A549 (cell line): Measurements from ENCODE around the gene DCAF8. TPM values are rescaled to one million over a fixed set of nuclear protein-coding genes. Genes with fewer than 3 reads are reported as not detected.
A peak's percentile ranks its signal among the peaks of the same experiment; 100 is the strongest.

Experiments used
- ATAC-seq, 2 experiments: fragments of 200-7000 bp in 1 of 2; fragments of >200 bp in 1 of 2; cut with Nextera tagmentation in 1 of 2; cut with Tn5 transposase in 1 of 2; 3 replicates each; pipeline versions ENCODE4 v1.8.0 to v1.9.1; 2018 to 2020; ENCODE audit warnings: mild to moderate bottlenecking in 1 of 2, moderate library complexity in 1 of 2
- CTCF ChIA-PET: fragments of 300-600 bp; sonication (Branson Sonifier 250); formaldehyde crosslinking; extraction: SDS; loops from one replicate; lab custom pipeline; 2021; ENCODE audit warnings: antibody characterized with exemption, inconsistent platforms; lab: Yijun Ruan, JAX
- POLR2A ChIA-PET: fragments of 350-600 bp; formaldehyde crosslinking; extraction: SDS; loops from one replicate; lab custom pipeline; 2021; ENCODE audit warnings: antibody characterized with exemption, inconsistent platforms; lab: Yijun Ruan, JAX
- DNase-seq, 2 experiments: peaks; one replicate each; pipeline versions ENCODE4 v3.0.0 to v3.0.0-alpha.2; 2011 to 2016; ENCODE audit warnings: low read depth in 1 of 2, low spot score in 1 of 2
- FAIRE-seq: peaks from 2 replicates; lab custom pipeline; 2011; peaks lifted over from hg19 to GRCh38; lab: Jason Lieb, UNC
- H3K27ac ChIP-seq, 2 experiments: fragments of >200 bp; sonication (Bioruptor Twin); formaldehyde crosslinking; 3 replicates each; pipeline ENCODE4 v1.5.1; 2016 to 2017
- H3K4me1 ChIP-seq: fragments of >200 bp; sonication (Bioruptor Twin); formaldehyde crosslinking; 3 replicates; pipeline ENCODE4 v1.6.1; 2016
- H3K4me2 ChIP-seq: fragments of >200 bp; sonication (Bioruptor Twin); formaldehyde crosslinking; 3 replicates; pipeline ENCODE4 v1.6.1; 2016
- H3K4me3 ChIP-seq: fragments of >200 bp; sonication (Bioruptor Twin); formaldehyde crosslinking; 3 replicates; pipeline ENCODE4 v1.5.1; 2016
- H3K9me3 ChIP-seq: fragments of >200 bp; sonication (Bioruptor Twin); formaldehyde crosslinking; 3 replicates; pipeline ENCODE4 v1.6.1; 2016
- ATOH8 ChIP-seq: fragments of 250-450 bp; sonication (Bioruptor Pico); IDR thresholded peaks from 2 replicates; pipeline ENCODE4 v1.5.0; 2020; ENCODE audit warnings: low read depth, mild to moderate bottlenecking, moderate library complexity
- CBX8 ChIP-seq: fragments of 200-600 bp; sonication (generic); IDR thresholded peaks from 2 replicates; pipeline ENCODE4 v1.6.1; 2016
- CHD4 ChIP-seq: fragments of 200-600 bp; sonication (generic); IDR thresholded peaks from 2 replicates; pipeline ENCODE4 v1.6.1; 2016; ENCODE audit warnings: antibody characterized with exemption, mild to moderate bottlenecking, borderline replicate concordance
- EHMT2 ChIP-seq: fragments of 200-600 bp; sonication (generic); IDR thresholded peaks from 2 replicates; pipeline ENCODE4 v1.6.1; 2016; ENCODE audit warnings: antibody characterized with exemption, low read depth, mild to moderate bottlenecking, moderate library complexity
- FOXS1 ChIP-seq: fragments of 250-450 bp; sonication (Bioruptor Pico); IDR thresholded peaks from 2 replicates; pipeline ENCODE4 v1.5.0; 2020; ENCODE audit warnings: mild to moderate bottlenecking, moderate library complexity
- GATA3 ChIP-seq: IDR thresholded peaks from 2 replicates; pipeline ENCODE4 v1.6.1; 2012; ENCODE audit warnings: borderline replicate concordance
- HEYL ChIP-seq: fragments of 250-450 bp; sonication (Bioruptor Pico); IDR thresholded peaks from 2 replicates; pipeline ENCODE4 v1.8.0; 2021; ENCODE audit warnings: mild to moderate bottlenecking, moderate library complexity
- HOXA7 ChIP-seq: fragments of 250-450 bp; sonication (Bioruptor Pico); IDR thresholded peaks from 2 replicates; pipeline ENCODE4 v1.5.0; 2020; ENCODE audit warnings: mild to moderate bottlenecking, moderate library complexity
- HOXB13 ChIP-seq: fragments of 250-450 bp; sonication (Bioruptor Pico); IDR thresholded peaks from 2 replicates; pipeline ENCODE4 v1.5.0; 2020; ENCODE audit warnings: low read depth, mild to moderate bottlenecking, moderate library complexity
- HOXB5 ChIP-seq: fragments of 250-450 bp; sonication (Bioruptor Pico); IDR thresholded peaks from 2 replicates; pipeline ENCODE4 v1.5.0; 2020; ENCODE audit warnings: mild to moderate bottlenecking, moderate library complexity
- JUNB ChIP-seq: fragments of >200 bp; sonication (Bioruptor Twin); formaldehyde crosslinking; IDR thresholded peaks from 2 replicates; pipeline ENCODE4 v1.6.1; 2016
- MAFK ChIP-seq: fragments of 450-650 bp; IDR thresholded peaks from 2 replicates; pipeline ENCODE4 v1.6.1; 2014; ENCODE audit not compliant: partially characterized antibody
- MAZ ChIP-seq: fragments of 150-350 bp; IDR thresholded peaks from 2 replicates; pipeline ENCODE4 v1.6.1; 2014; ENCODE audit warnings: antibody characterized with exemption, low read depth, low read length, borderline replicate concordance
- NFE2L2 ChIP-seq: fragments of 150-350 bp; conservative IDR thresholded peaks from 2 replicates; pipeline ENCODE4 v1.6.1; 2014; ENCODE audit warnings: low read length
- NR3C1 ChIP-seq: fragments of >200 bp; sonication (Bioruptor Twin); formaldehyde crosslinking; IDR thresholded peaks from 3 replicates; pipeline ENCODE4 v1.6.1; 2017
- POLR2A ChIP-seq: IDR thresholded peaks from 2 replicates; pipeline ENCODE4 v1.6.1; 2012; ENCODE audit warnings: mild to moderate bottlenecking, low read length
- POLR2AphosphoS2 ChIP-seq: conservative IDR thresholded peaks from 2 replicates; pipeline ENCODE4 v1.6.1; 2012; ENCODE audit warnings: low read length, improper control_type of control experiment, inconsistent platforms
- RARB ChIP-seq: fragments of 250-450 bp; sonication (Bioruptor Pico); IDR thresholded peaks from 2 replicates; pipeline ENCODE4 v1.8.0; 2021; ENCODE audit warnings: mild to moderate bottlenecking, moderate library complexity
- RCOR1 ChIP-seq: fragments of 150-350 bp; IDR thresholded peaks from 2 replicates; pipeline ENCODE4 v1.6.1; 2014; ENCODE audit warnings: antibody characterized with exemption, low read length, low read depth
- REST ChIP-seq: fragments of 200-600 bp; sonication (generic); IDR thresholded peaks from 2 replicates; pipeline ENCODE4 v1.6.1; 2016; ENCODE audit warnings: antibody characterized with exemption, mild to moderate bottlenecking, moderate library complexity
- RNF2 ChIP-seq: fragments of 200-600 bp; sonication (generic); IDR thresholded peaks from 2 replicates; pipeline ENCODE4 v1.6.1; 2016; ENCODE audit warnings: low read depth, mild to moderate bottlenecking, antibody characterized with exemption, moderate library complexity, borderline replicate concordance
- SREBF2 ChIP-seq: fragments of 450-650 bp; IDR thresholded peaks from 2 replicates; pipeline ENCODE4 v1.6.1; 2014; ENCODE audit warnings: mild to moderate bottlenecking, moderate library complexity
- ZC3H11A ChIP-seq: fragments of 450-650 bp; IDR thresholded peaks from 2 replicates; pipeline ENCODE4 v1.6.1; 2014; ENCODE audit warnings: antibody characterized with exemption, mild to moderate bottlenecking
- ZFP36 ChIP-seq: fragments of 450-650 bp; IDR thresholded peaks from 2 replicates; pipeline ENCODE4 v1.6.1; 2014; ENCODE audit warnings: borderline replicate concordance; ENCODE audit not compliant: partially characterized antibody
- ZNF302 ChIP-seq: fragments of 250-450 bp; sonication (Bioruptor Pico); IDR thresholded peaks from 2 replicates; pipeline ENCODE4 v1.9.0; 2021; ENCODE audit warnings: inconsistent platforms, mild to moderate bottlenecking, moderate library complexity
- WGBS: methylation state at CpG from one replicate; pipeline ENCODE4 v1.1.6; 2017; ENCODE audit errors: missing lambda C conversion rate; 5-methylcytosine and 5-hydroxymethylcytosine counted together
- polyA plus RNA-seq, 4 experiments: library from polyadenylated mRNA; depleted of rRNA in 3 of 4; stranded (reverse); fragments of >200 nt; fragmentation: RNase III in 1 of 4; extraction: RNeasy Plus Mini Kit Qiagen cat#74134 plus additional on column Dnase treatment in 1 of 4; gene quantifications; 2 replicates in 3 of 4; 3 replicates in 1 of 4; pipeline ENCODE4 v1.2.3, GENCODE V29; 2011 to 2017
- TF ChIP-seq, protein P1 (sequence below): fragments of 250-450 bp; sonication (Bioruptor Pico); IDR thresholded peaks from 2 replicates; pipeline ENCODE4 v1.5.0; 2021; ENCODE audit warnings: mild to moderate bottlenecking, moderate library complexity, borderline replicate concordance
- TF ChIP-seq, protein P2 (sequence below): IDR thresholded peaks from 2 replicates; pipeline ENCODE4 v1.6.1; 2012; ENCODE audit warnings: low read depth, borderline replicate concordance

Gene DCAF8
- polyA plus RNA-seq, 2 of the 4 experiments (the other 2 are of a cell fraction), result 69.8 to 113 TPM

DNA sequence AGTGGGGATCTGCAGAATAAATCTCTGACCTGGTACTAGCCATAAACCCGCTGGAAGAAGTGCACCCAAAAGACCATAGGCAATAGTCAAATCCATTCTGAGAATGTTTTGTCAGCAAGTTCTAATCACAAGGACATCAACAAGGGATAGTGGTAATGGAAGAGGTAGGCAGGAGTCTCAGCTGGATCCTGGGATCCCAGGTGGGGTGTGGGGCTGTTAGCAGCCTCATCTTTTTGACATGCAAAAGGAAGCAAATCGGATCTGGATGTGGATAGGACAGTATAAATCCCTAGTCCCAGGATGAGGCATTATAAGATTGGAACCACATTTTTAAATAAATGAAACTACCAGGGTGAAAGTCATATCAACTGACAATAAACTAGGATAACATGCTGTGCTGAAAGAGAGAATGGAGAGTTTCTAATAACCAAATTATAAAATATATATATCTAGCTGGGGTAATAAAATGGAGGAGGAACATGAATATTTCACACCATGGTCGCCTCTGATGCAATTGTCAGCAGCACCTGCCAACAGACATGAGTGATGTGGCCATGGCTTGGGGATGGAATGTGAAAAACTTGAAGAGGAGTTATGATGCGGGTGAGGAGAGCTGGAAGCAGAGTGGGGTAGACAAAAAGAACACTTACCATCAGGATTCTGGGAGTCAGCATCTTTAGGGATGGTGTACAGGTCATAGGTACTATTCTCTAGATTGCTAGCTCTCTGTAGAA is 46.3 kb upstream of the DCAF8 start:
- POLR2A ChIA-PET, result no interaction called here

GRCh38 chr1:160307118-160307791 is 44.9 kb upstream of the DCAF8 start:
- ATAC-seq, result no peak
- CTCF ChIA-PET, result interaction anchor here (0.7 to 9.4 kb wide), 4 partner anchors 16 to 261 kb away, joined by 3 to 83 read pairs (median 3); no protein-coding TSS in a partner anchor

More for the DNA sequence above, 46.3 kb upstream of the DCAF8 start:
- CTCF ChIA-PET, result interaction anchor here (1.3 to 9.4 kb wide), 3 partner anchors 15 to 47 kb away, joined by 3 to 83 read pairs (median 4); no protein-coding TSS in a partner anchor
- no peak for TF ChIP-seq SREBF2
- TF ChIP-seq HOXA7 (CRISPR knock-in tag), result no peak
- no peak for TF ChIP-seq HEYL (CRISPR knock-in tag)
- TF ChIP-seq, protein P1, sequence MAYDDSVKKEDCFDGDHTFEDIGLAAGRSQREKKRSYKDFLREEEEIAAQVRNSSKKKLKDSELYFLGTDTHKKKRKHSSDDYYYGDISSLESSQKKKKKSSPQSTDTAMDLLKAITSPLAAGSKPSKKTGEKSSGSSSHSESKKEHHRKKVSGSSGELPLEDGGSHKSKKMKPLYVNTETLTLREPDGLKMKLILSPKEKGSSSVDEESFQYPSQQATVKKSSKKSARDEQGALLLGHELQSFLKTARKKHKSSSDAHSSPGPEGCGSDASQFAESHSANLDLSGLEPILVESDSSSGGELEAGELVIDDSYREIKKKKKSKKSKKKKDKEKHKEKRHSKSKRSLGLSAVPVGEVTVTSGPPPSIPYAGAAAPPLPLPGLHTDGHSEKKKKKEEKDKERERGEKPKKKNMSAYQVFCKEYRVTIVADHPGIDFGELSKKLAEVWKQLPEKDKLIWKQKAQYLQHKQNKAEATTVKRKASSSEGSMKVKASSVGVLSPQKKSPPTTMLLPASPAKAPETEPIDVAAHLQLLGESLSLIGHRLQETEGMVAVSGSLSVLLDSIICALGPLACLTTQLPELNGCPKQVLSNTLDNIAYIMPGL, result no peak
- no peak for TF ChIP-seq POLR2A
- TF ChIP-seq ZC3H11A, result no peak
- TF ChIP-seq POLR2AphosphoS2, result no peak
- TF ChIP-seq GATA3, result no peak
- no peaks in the 10 kb centered on the region for H3K9me3 ChIP-seq
- no peak overlapping the region for H3K4me3 ChIP-seq
- ATAC-seq, result no peak
- DNase-seq, result no peak
- no peak overlapping the region for H3K4me2 ChIP-seq
- 94% methylated on average over 4 of the region's 4 CpGs for WGBS
- FAIRE-seq, result no peak
- H3K27ac ChIP-seq, result no peak overlapping the region
- H3K4me1 ChIP-seq, result no peaks in the 10 kb centered on the region

DNA sequence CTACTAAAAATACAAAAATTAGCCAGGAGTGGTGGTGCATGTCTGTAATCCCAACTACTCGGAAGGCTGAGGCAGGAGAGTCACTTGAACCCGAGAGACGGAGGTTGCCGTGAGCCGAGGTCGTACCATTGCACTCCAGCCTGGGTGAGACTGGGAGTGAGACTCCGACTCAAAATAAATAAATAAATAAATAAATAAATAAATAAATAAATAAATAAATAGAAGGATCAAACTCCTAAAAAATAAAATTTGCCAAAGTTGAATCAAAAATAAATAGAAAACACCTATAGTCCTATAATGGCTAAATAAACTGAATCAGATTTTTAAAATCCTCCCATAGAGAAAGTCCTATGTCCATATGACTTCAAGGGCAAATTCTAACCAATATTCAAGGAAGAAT is 37.8 kb upstream of the DCAF8 start:
- Histone ChIP-seq H3K4me2 (no peak overlapping the region), H3K4me1 (no peaks in the 10 kb centered on the region), H3K27ac (no peak overlapping the region), H3K4me3 (no peak overlapping the region), H3K9me3 (no peaks in the 10 kb centered on the region)
- WGBS, result 93% methylated on average over 7 of the region's 7 CpGs
- DNase-seq (no peak), ATAC-seq (no peak), FAIRE-seq (no peak)
- ChIA-PET POLR2A (no interaction called here), CTCF (interaction anchor here (0.6 to 9.4 kb wide), 2 partner anchors 9 to 107 kb away, joined by 3 to 83 read pairs; no protein-coding TSS in a partner anchor)
- TF ChIP-seq RCOR1 (no peak), ZC3H11A (peak; percentile 91), MAZ (no peak), REST (no peak)
- TF ChIP-seq, protein P2, sequence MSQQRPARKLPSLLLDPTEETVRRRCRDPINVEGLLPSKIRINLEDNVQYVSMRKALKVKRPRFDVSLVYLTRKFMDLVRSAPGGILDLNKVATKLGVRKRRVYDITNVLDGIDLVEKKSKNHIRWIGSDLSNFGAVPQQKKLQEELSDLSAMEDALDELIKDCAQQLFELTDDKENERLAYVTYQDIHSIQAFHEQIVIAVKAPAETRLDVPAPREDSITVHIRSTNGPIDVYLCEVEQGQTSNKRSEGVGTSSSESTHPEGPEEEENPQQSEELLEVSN, result no peak

More at GRCh38 chr1:160307118-160307791, 44.9 kb upstream of the DCAF8 start:
- Histone ChIP-seq H3K4me2 (no peak overlapping the region), H3K27ac (no peak overlapping the region), H3K4me1 (no peaks in the 10 kb centered on the region), H3K9me3 (no peaks in the 10 kb centered on the region), H3K4me3 (no peak overlapping the region)
- DNase-seq (no peak), FAIRE-seq (no peak)
- POLR2A ChIA-PET, result no interaction called here
- TF ChIP-seq RCOR1 (no peak), NR3C1 (no peak), CHD4 (no peak), FOXS1 (CRISPR knock-in tag) (no peak), POLR2A (no peak), NFE2L2 (no peak), ZNF302 (CRISPR knock-in tag) (no peak), ATOH8 (CRISPR knock-in tag) (no peak), JUNB (no peak), HOXB13 (CRISPR knock-in tag) (no peak), HOXB5 (CRISPR knock-in tag) (no peak), RNF2 (no peak), CBX8 (no peak), RARB (CRISPR knock-in tag) (no peak), ZFP36 (no peak), SREBF2 (no peak), EHMT2 (no peak), MAFK (no peak)
- WGBS, result 88% methylated on average over 13 of the region's 13 CpGs
